ENCODE data around the gene CAMK1D.

CAMK1D gene

DNA sequence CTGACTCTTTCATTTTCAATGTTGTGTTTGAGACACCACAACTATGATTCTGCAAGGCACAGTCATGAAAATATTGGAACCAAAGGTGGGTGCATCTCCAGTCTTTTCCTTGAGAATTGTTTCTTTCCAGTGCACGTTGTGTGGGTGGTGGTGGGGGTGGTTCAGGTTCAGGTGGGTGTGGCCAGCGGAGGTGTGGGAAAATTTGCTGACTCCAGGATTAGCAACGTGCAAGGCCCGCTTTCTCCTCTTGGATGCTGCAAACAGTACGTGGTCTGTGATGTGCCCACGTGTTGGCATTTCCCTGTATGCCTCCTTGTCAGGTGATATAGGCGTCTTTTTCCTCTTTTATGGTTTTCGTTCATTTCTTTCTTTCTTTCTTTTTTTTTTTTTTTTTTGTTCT lies 59.1 kb downstream of the CAMK1D start:
- Histone ChIP-seq H3K27me3 (ENCODE audit: control insufficient read depth in 5 of 5, insufficient read depth in 4 of 5, low read length in 5 of 5) (no peaks in the 10 kb centered on the region), H3K4me1 (ENCODE audit: control insufficient read depth in 5 of 5, insufficient read depth in 5 of 5, low read length in 5 of 5) (no peaks in the 10 kb centered on the region), H3K4me3 (ENCODE audit: low read depth in 1 of 5, low read length in 5 of 5) (no peak overlapping the region), H3K27ac (ENCODE audit: low read depth, low read length) (no peak overlapping the region), H3K9ac (ENCODE audit: low read length in 5 of 5) (no peak overlapping the region), H3K36me3 (ENCODE audit: control insufficient read depth in 5 of 5, insufficient read depth in 5 of 5, low read length in 5 of 5) (no peaks in the 10 kb centered on the region), H3K9me3 (ENCODE audit: control insufficient read depth in 5 of 5, low read length in 5 of 5) (no peaks in the 10 kb centered on the region)

DNA sequence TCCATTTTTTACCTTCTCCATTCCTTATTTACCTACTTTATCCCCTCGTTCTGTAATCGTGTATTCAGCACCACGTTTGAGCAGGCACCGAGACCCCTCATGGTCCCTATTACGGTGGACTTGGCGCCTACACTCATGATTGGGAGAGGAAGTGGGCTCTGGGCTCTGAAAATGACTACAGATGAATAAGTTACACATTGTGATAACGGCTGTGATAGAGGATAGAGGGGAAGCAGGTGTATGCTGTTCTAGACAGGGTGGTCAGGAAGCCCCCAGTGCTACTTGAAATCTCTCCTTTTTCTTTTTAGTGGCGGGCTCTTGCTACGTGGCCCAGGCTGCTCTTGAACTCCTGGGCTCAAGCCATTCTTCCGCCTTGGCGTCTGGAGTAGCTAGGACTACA lies 59.8 kb downstream of the CAMK1D start:
- H3K36me3 ChIP-seq (ENCODE audit: control insufficient read depth in 5 of 5, insufficient read depth in 5 of 5, low read length in 5 of 5) = no peaks in the 10 kb centered on the region
- peaks cover 0 to 2% (median 0%) of the 10 kb centered on the region in 5 donors for H3K4me1 ChIP-seq (ENCODE audit: control insufficient read depth in 5 of 5, insufficient read depth in 5 of 5, low read length in 5 of 5)
- H3K9ac ChIP-seq (ENCODE audit: low read length in 5 of 5) = no peak overlapping the region
- H3K27me3 ChIP-seq (ENCODE audit: control insufficient read depth in 5 of 5, insufficient read depth in 4 of 5, low read length in 5 of 5) = no peaks in the 10 kb centered on the region
- no peaks in the 10 kb centered on the region for H3K9me3 ChIP-seq (ENCODE audit: control insufficient read depth in 5 of 5, low read length in 5 of 5)
- no peak overlapping the region for H3K4me3 ChIP-seq (ENCODE audit: low read depth in 1 of 5, low read length in 5 of 5)
- no peak overlapping the region for H3K27ac ChIP-seq (ENCODE audit: low read depth, low read length)

DNA sequence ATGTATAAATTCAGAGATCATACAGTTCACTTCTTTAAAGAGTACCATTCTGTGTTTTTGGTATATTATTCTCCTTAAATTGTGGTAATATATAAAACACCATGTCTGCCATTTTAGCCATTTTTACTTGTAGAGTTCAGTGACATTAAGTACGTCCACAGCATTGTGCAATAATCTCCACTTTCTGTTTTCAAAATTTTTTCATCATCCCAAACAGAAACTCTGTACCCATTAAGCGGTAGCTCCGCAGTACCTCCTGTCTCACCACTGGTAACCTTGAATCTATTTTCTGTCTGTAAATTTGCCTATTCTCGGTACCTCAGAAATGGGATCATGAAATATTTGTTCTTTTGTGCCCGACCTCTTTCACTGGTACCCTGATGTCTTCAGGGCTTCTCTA lies 60.3 kb downstream of the CAMK1D start:
- Histone ChIP-seq H3K36me3 (ENCODE audit: control insufficient read depth in 5 of 5, insufficient read depth in 5 of 5, low read length in 5 of 5) (no peaks in the 10 kb centered on the region), H3K9ac (ENCODE audit: low read length in 5 of 5) (no peak overlapping the region), H3K27ac (ENCODE audit: low read depth, low read length) (no peak overlapping the region), H3K27me3 (ENCODE audit: control insufficient read depth in 5 of 5, insufficient read depth in 4 of 5, low read length in 5 of 5) (no peaks in the 10 kb centered on the region), H3K4me1 (ENCODE audit: control insufficient read depth in 5 of 5, insufficient read depth in 5 of 5, low read length in 5 of 5) (peaks cover 0 to 6% (median 2%) of the 10 kb centered on the region in 5 donors), H3K9me3 (ENCODE audit: control insufficient read depth in 5 of 5, low read length in 5 of 5) (no peaks in the 10 kb centered on the region), H3K4me3 (ENCODE audit: low read depth in 1 of 5, low read length in 5 of 5) (no peak overlapping the region)

DNA sequence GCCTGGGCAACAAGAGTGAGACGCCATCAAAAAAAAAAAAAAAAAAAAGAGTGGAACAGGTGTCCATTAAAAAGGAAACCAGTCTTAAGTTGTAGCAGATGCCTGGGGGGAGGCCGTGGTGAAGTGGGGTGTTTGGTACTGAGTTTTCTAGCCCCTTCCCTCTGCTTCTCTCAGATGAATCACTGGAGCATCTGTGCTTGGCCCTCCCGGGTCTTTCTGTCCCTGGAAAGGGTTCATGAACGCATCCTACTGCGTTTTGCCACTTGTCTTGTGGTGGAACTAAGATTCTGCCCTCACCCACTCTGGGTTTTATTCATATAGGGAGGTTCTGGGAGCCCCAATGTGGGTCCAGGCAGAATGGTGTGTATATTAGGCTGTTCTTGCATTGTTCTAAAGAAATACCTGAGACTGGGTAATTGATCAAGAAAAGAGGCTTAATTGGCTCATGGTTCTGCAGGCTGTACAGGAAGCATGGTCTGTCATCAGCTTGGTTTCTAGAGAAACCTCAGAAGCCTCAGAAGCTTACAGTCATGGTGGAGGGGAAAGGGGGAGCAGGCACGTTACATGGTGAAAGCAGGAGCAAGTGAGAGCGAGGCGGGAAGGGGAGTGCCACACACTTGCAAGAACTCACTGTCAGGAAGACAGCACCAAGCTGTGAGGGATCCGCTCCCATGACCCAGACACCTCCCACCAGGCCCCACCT lies 63.5 kb downstream of the CAMK1D start:
- no peaks in the 10 kb centered on the region for H3K36me3 ChIP-seq (ENCODE audit: control insufficient read depth in 5 of 5, insufficient read depth in 5 of 5, low read length in 5 of 5)
- no peak overlapping the region for H3K9ac ChIP-seq (ENCODE audit: low read length in 5 of 5)
- H3K4me1 ChIP-seq (ENCODE audit: control insufficient read depth in 5 of 5, insufficient read depth in 5 of 5, low read length in 5 of 5) = peaks cover 0 to 15% (median 11%) of the 10 kb centered on the region in 5 donors

DNA sequence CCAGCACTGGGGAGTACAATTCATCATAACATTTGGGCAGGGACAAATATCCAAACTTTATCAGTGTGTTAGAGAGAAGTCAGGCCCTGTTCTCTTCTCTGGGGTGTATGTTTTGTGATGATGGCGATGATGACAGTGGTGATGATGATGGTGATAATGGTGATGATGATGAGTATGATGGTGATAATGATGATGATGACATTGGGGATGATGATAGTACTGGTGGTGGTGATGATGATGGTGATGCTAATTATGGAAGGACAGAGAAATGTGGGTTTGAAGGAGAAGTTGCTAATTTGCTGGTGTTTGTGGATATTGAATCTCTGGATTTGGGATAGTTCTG lies 64.0 kb downstream of the CAMK1D start:
- Histone ChIP-seq H3K4me1 (ENCODE audit: control insufficient read depth in 5 of 5, insufficient read depth in 5 of 5, low read length in 5 of 5) (peaks cover 0 to 17% (median 12%) of the 10 kb centered on the region in 5 donors), H3K9me3 (ENCODE audit: control insufficient read depth in 5 of 5, low read length in 5 of 5) (no peaks in the 10 kb centered on the region), H3K36me3 (ENCODE audit: control insufficient read depth in 5 of 5, insufficient read depth in 5 of 5, low read length in 5 of 5) (no peaks in the 10 kb centered on the region), H3K4me3 (ENCODE audit: low read depth in 1 of 5, low read length in 5 of 5) (no peak overlapping the region), H3K9ac (ENCODE audit: low read length in 5 of 5) (no peak overlapping the region), H3K27me3 (ENCODE audit: control insufficient read depth in 5 of 5, insufficient read depth in 4 of 5, low read length in 5 of 5) (no peaks in the 10 kb centered on the region), H3K27ac (ENCODE audit: low read depth, low read length) (no peak overlapping the region)

More for the DNA sequence above, 63.5 kb downstream of the CAMK1D start:
- Histone ChIP-seq H3K27me3 (ENCODE audit: control insufficient read depth in 5 of 5, insufficient read depth in 4 of 5, low read length in 5 of 5) (no peaks in the 10 kb centered on the region), H3K27ac (ENCODE audit: low read depth, low read length) (no peak overlapping the region), H3K9me3 (ENCODE audit: control insufficient read depth in 5 of 5, low read length in 5 of 5) (no peaks in the 10 kb centered on the region), H3K4me3 (ENCODE audit: low read depth in 1 of 5, low read length in 5 of 5) (no peak overlapping the region)

DNA sequence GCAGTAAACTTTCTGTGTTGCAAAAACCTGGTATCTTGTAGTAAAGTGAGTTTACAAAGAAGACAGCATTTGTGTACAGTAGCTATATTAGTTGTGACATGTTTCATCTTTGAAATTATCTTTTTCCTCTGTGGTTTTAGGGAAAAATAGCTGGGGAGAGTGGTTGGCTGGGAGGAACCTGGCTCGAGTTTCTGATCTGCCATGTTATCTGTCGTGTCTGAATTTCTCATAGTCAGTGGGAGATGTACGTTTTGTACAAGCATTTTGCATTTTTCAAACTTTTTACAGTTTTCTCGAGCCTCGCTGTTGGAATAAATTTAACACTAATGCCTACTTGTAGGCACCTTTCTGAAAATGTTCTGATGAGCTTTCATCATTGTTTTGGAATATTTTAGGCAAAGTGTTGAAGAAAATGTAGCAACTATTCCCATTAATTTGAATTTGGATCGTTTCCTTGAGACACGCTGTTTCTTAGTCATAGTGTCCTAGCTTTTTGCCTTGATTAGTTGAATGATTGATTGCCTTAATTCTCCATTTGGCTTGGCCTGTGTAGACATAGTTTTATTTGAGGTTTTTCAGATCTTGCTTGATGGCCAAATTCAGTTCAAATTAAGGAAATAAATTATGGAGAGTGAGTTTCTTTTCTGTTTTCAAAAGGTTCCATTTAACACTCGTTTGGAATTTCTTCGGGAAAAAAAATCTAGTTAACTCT lies 65.1 kb downstream of the CAMK1D start:
- Histone ChIP-seq H3K27ac (ENCODE audit: low read depth, low read length) (peak overlapping the region; percentile 3), H3K36me3 (ENCODE audit: control insufficient read depth in 5 of 5, insufficient read depth in 5 of 5, low read length in 5 of 5) (no peaks in the 10 kb centered on the region), H3K4me1 (ENCODE audit: control insufficient read depth in 5 of 5, insufficient read depth in 5 of 5, low read length in 5 of 5) (peaks cover 3 to 24% (median 14%) of the 10 kb centered on the region in 5 donors), H3K4me3 (ENCODE audit: low read depth in 1 of 5, low read length in 5 of 5) (no peak overlapping the region), H3K27me3 (ENCODE audit: control insufficient read depth in 5 of 5, insufficient read depth in 4 of 5, low read length in 5 of 5) (peaks cover 0 to 2% (median 0%) of the 10 kb centered on the region in 5 donors), H3K9me3 (ENCODE audit: control insufficient read depth in 5 of 5, low read length in 5 of 5) (no peaks in the 10 kb centered on the region), H3K9ac (ENCODE audit: low read length in 5 of 5) (no peak overlapping the region)

DNA sequence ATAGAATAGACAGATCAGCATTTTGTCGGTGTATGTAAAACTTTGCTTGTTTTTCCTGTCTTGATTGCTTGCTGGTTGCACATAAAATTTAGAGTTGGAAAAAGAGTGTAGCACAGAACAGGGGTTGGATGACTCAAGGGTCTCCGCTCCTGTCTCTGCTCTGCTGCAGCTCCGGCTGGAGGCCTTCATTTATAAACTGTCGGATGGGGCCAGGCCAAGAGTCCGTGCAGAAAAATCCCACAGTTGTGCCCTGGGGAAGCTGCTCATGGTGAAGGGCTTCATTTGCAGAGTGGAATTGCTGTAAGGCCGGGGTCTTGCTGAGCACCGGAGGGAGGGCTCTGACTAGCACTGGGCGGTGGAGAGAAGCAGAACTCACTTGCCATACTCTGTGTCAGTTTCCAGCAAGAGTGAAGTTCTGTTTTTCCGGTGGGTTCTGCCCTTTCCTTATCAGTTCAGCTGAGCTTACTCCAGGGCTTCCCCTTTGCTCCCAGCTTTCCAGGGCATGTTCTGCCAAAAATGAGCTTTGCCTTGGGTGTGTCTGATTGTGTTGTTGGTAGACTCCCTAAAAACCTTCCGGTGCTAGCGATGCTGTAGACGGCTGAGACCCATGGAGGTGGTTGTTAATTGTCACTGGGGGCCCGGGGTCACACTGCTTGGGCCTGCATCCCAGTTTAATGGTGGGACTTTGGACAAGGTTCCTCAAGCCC lies 67.2 kb downstream of the CAMK1D start:
- Histone ChIP-seq H3K9me3 (ENCODE audit: control insufficient read depth in 5 of 5, low read length in 5 of 5) (no peaks in the 10 kb centered on the region), H3K4me1 (ENCODE audit: control insufficient read depth in 5 of 5, insufficient read depth in 5 of 5, low read length in 5 of 5) (peaks cover 3 to 32% (median 17%) of the 10 kb centered on the region in 5 donors), H3K27ac (ENCODE audit: low read depth, low read length) (peak overlapping the region; percentile 41), H3K4me3 (ENCODE audit: low read depth in 1 of 5, low read length in 5 of 5) (no peak overlapping the region), H3K9ac (ENCODE audit: low read length in 5 of 5) (no peak overlapping the region), H3K27me3 (ENCODE audit: control insufficient read depth in 5 of 5, insufficient read depth in 4 of 5, low read length in 5 of 5) (peaks cover 0 to 2% (median 0%) of the 10 kb centered on the region in 5 donors), H3K36me3 (ENCODE audit: control insufficient read depth in 5 of 5, insufficient read depth in 5 of 5, low read length in 5 of 5) (no peaks in the 10 kb centered on the region)

DNA sequence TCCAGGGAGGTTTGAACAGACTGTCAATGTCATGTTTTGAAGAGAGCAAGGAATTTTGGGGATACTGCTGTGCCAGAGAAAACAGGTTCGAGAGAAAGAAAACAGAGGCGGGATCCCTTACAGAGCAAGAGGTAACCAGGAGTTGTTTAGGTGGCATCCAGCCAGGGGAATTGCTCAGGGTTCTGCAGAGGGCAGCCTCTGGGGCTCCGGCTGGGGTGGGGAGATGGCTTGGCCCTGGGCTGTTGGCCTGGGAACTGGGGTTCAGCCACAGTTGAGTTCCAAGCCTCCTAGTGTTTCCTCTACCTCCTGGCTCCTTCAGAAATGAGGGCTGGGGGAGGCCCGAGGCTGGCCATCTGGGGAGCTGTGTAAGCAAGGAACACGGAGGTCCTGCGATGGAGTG lies 68.0 kb downstream of the CAMK1D start:
- Histone ChIP-seq H3K4me1 (ENCODE audit: control insufficient read depth in 5 of 5, insufficient read depth in 5 of 5, low read length in 5 of 5) (peaks cover 3 to 32% (median 17%) of the 10 kb centered on the region in 5 donors), H3K9me3 (ENCODE audit: control insufficient read depth in 5 of 5, low read length in 5 of 5) (no peaks in the 10 kb centered on the region), H3K36me3 (ENCODE audit: control insufficient read depth in 5 of 5, insufficient read depth in 5 of 5, low read length in 5 of 5) (no peaks in the 10 kb centered on the region), H3K4me3 (ENCODE audit: low read depth in 1 of 5, low read length in 5 of 5) (no peak overlapping the region), H3K27me3 (ENCODE audit: control insufficient read depth in 5 of 5, insufficient read depth in 4 of 5, low read length in 5 of 5) (peaks cover 0 to 2% (median 0%) of the 10 kb centered on the region in 5 donors), H3K9ac (ENCODE audit: low read length in 5 of 5) (no peak overlapping the region), H3K27ac (ENCODE audit: low read depth, low read length) (peak overlapping the region; percentile 41)

DNA sequence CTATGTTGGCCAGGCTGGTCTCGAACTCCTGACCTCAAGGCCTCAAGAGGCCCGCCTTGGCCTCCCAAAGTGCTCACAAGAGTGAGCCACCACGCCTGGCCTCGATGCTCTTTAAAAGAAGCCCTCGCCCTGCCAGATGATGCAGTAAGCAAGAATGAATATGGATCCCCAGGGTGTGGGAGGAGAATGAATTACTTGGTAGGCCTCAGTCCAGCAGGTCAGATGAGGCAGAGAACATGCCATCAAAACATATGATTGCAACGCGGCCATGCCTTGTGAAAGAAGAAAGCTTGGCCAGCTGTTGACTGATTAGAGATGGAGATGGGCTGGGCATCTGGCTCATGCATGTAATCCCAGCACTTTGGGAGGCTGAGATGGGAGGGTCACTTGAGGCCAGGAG lies 68.7 kb downstream of the CAMK1D start:
- H3K9me3 ChIP-seq (ENCODE audit: control insufficient read depth in 5 of 5, low read length in 5 of 5) = no peaks in the 10 kb centered on the region
- H3K36me3 ChIP-seq (ENCODE audit: control insufficient read depth in 5 of 5, insufficient read depth in 5 of 5, low read length in 5 of 5) = no peaks in the 10 kb centered on the region
- H3K27ac ChIP-seq (ENCODE audit: low read depth, low read length) = peak overlapping the region; percentile 26
- peaks cover 3 to 32% (median 17%) of the 10 kb centered on the region in 5 donors for H3K4me1 ChIP-seq (ENCODE audit: control insufficient read depth in 5 of 5, insufficient read depth in 5 of 5, low read length in 5 of 5)
- H3K9ac ChIP-seq (ENCODE audit: low read length in 5 of 5) = no peak overlapping the region
- H3K27me3 ChIP-seq (ENCODE audit: control insufficient read depth in 5 of 5, insufficient read depth in 4 of 5, low read length in 5 of 5) = peaks cover 0 to 2% (median 0%) of the 10 kb centered on the region in 5 donors
- no peak overlapping the region for H3K4me3 ChIP-seq (ENCODE audit: low read depth in 1 of 5, low read length in 5 of 5)

DNA sequence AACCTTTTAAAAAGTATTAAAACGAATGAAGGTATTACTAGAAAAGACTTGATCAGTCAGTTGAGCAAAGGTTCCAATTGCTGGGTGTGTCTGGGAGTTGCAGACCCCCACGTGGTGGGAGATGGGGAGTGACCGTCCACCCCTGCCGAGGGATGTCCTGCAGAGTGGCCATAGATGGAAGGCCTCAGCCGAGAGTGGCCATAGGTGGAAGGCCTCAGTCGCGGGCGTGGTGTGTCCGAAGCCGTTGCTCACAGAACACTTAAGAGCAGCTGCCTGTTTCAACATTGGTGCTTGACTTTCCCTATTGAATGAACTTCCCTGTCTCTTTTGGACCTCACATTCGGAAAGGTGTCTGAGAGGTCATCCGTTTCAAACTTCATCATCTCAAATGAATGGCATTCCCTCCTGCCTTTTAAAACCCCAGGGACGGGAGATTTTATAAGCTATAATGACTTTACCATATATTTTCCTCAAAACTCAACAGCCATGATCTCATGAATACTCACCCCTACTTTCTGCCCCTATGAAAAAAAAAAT lies 69.4 kb downstream of the CAMK1D start:
- Histone ChIP-seq H3K9ac (ENCODE audit: low read length in 5 of 5) (no peak overlapping the region), H3K27ac (ENCODE audit: low read depth, low read length) (peak overlapping the region; percentile 26), H3K36me3 (ENCODE audit: control insufficient read depth in 5 of 5, insufficient read depth in 5 of 5, low read length in 5 of 5) (no peaks in the 10 kb centered on the region), H3K4me1 (ENCODE audit: control insufficient read depth in 5 of 5, insufficient read depth in 5 of 5, low read length in 5 of 5) (peaks cover 3 to 32% (median 17%) of the 10 kb centered on the region in 5 donors), H3K4me3 (ENCODE audit: low read depth in 1 of 5, low read length in 5 of 5) (no peak overlapping the region), H3K9me3 (ENCODE audit: control insufficient read depth in 5 of 5, low read length in 5 of 5) (no peaks in the 10 kb centered on the region), H3K27me3 (ENCODE audit: control insufficient read depth in 5 of 5, insufficient read depth in 4 of 5, low read length in 5 of 5) (peaks cover 0 to 2% (median 0%) of the 10 kb centered on the region in 5 donors)

Measured in subcutaneous abdominal adipose tissue (tissue), 5 donors.